Smooth muscle cell (in vitro differentiated cells): ENCODE data around the gene FLYWCH1. TPM values are rescaled to one million over a fixed set of nuclear protein-coding genes. Genes with fewer than 3 reads are reported as not detected.

Source experiments
- DNase-seq: peaks from one replicate; lab custom pipeline; 2025; ENCODE audit not compliant: unreplicated experiment; lab: John Stamatoyannopoulos, UW
- H2AFZ ChIP-seq: fragments of 200-600 bp; sonication (generic); 2 replicates; pipeline ENCODE4 v1.6.0; 2016; ENCODE audit warnings: antibody characterized with exemption, low read depth, mild to moderate bottlenecking
- H3F3A ChIP-seq: fragments of 200-600 bp; sonication (generic); 2 replicates; pipeline ENCODE4 v1.6.0; 2017; ENCODE audit warnings: antibody characterized with exemption, low read depth
- H3K27ac ChIP-seq: fragments of 200-600 bp; sonication (generic); 2 replicates; pipeline ENCODE4 v1.5.1; 2016; ENCODE audit warnings: low read depth, mild to moderate bottlenecking
- H3K27me3 ChIP-seq: fragments of 200-600 bp; sonication (generic); 2 replicates; pipeline ENCODE4 v1.6.1; 2016; ENCODE audit warnings: low read depth, mild to moderate bottlenecking
- H3K36me3 ChIP-seq: fragments of 200-600 bp; sonication (generic); 2 replicates; pipeline ENCODE4 v1.5.1; 2016; ENCODE audit warnings: low read depth
- H3K4me1 ChIP-seq: fragments of 200-600 bp; sonication (generic); 2 replicates; pipeline ENCODE4 v1.5.1; 2016; ENCODE audit warnings: low read depth
- H3K4me2 ChIP-seq: fragments of 200-600 bp; sonication (generic); 2 replicates; pipeline ENCODE4 v1.6.0; 2016; ENCODE audit warnings: mild to moderate bottlenecking
- H3K4me3 ChIP-seq: fragments of 200-600 bp; sonication (generic); 2 replicates; pipeline ENCODE4 v1.5.1; 2016; ENCODE audit warnings: mild to moderate bottlenecking
- H3K79me2 ChIP-seq: fragments of 200-600 bp; sonication (generic); 2 replicates; pipeline ENCODE4 v1.6.0; 2016; ENCODE audit warnings: low read depth, mild to moderate bottlenecking
- H3K9ac ChIP-seq: fragments of 200-600 bp; sonication (generic); 2 replicates; pipeline ENCODE4 v1.6.0; 2016; ENCODE audit warnings: low read depth
- H3K9me3 ChIP-seq: fragments of 200-600 bp; sonication (generic); replicated peaks from 2 replicates; pipeline ENCODE4 v1.5.1; 2016; ENCODE audit warnings: low read depth
- H4K20me1 ChIP-seq: fragments of 200-600 bp; sonication (generic); 2 replicates; pipeline ENCODE4 v1.6.0; 2016; ENCODE audit warnings: low read depth
- WGBS: methylation state at CpG from one replicate; pipeline ENCODE4 v1.1.7; 2016; ENCODE audit warnings: low lambda C conversion rate; 5-methylcytosine and 5-hydroxymethylcytosine counted together
- polyA plus RNA-seq: library from polyadenylated mRNA; unstranded; fragments of >200 nt; fragmentation: Nextera tagmentation; extraction: Ambion mirVana; gene quantifications from 2 replicates; pipeline ENCODE4 v1.2.1, GENCODE V29; 2016
- total RNA-seq: library from RNA; depleted of rRNA; stranded (reverse); fragments of >200 nt; gene quantifications from 2 replicates; pipeline ENCODE4 v1.2.3, GENCODE V29; 2014
- TF ChIP-seq, protein P1 (sequence below): fragments of 200-600 bp; sonication (generic); IDR thresholded peaks from 2 replicates; pipeline ENCODE4 v1.5.1; 2017; ENCODE audit warnings: borderline replicate concordance, mild to moderate bottlenecking, antibody characterized with exemption; ENCODE audit not compliant: insufficient read depth, poor library complexity, severe bottlenecking

The FLYWCH1 gene
- total and polyA plus RNA-seq, 2 experiments from 2014 or later = 13.5 to 26.0 TPM

DNA sequence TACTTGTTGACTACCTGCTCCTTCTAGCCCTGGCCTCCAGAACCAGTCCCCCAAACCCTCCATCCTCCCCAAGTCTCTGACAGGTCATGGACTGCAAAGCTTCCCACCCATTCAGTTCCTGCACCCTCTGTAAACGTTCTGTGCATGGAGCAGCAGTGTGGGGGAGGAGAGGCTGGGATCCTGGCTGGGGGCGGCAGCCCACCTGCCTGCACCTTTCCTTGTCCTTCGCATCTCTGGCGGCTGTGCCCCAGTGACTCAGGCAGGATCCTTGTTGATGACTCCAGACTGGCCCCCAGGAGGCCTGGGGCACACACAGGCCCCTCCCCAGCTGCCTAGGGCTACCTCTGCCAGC is 70.1 kb downstream of the FLYWCH1 start:
- H3F3A ChIP-seq = peaks cover 11% of the 10 kb centered on the region
- H3K36me3 ChIP-seq = no peaks in the 10 kb centered on the region
- DNase-seq = no peak
- no peak overlapping the region for H3K4me3 ChIP-seq
- no peaks in the 10 kb centered on the region for H3K79me2 ChIP-seq
- H3K9ac ChIP-seq = no peak overlapping the region
- H3K27ac ChIP-seq = no peak overlapping the region
- H3K4me1 ChIP-seq = peaks cover 20% of the 10 kb centered on the region
- H3K9me3 ChIP-seq = no peaks in the 10 kb centered on the region
- TF ChIP-seq, protein P1, sequence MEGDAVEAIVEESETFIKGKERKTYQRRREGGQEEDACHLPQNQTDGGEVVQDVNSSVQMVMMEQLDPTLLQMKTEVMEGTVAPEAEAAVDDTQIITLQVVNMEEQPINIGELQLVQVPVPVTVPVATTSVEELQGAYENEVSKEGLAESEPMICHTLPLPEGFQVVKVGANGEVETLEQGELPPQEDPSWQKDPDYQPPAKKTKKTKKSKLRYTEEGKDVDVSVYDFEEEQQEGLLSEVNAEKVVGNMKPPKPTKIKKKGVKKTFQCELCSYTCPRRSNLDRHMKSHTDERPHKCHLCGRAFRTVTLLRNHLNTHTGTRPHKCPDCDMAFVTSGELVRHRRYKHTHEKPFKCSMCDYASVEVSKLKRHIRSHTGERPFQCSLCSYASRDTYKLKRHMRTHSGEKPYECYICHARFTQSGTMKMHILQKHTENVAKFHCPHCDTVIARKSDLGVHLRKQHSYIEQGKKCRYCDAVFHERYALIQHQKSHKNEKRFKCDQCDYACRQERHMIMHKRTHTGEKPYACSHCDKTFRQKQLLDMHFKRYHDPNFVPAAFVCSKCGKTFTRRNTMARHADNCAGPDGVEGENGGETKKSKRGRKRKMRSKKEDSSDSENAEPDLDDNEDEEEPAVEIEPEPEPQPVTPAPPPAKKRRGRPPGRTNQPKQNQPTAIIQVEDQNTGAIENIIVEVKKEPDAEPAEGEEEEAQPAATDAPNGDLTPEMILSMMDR = no peak
- peak overlapping the region; percentile 88 for H3K4me2 ChIP-seq
- WGBS = 34% methylated on average over 4 of the region's 4 CpGs
- H4K20me1 ChIP-seq = no peaks in the 10 kb centered on the region
- H2AFZ ChIP-seq = no peak overlapping the region
- H3K27me3 ChIP-seq = no peaks in the 10 kb centered on the region

DNA sequence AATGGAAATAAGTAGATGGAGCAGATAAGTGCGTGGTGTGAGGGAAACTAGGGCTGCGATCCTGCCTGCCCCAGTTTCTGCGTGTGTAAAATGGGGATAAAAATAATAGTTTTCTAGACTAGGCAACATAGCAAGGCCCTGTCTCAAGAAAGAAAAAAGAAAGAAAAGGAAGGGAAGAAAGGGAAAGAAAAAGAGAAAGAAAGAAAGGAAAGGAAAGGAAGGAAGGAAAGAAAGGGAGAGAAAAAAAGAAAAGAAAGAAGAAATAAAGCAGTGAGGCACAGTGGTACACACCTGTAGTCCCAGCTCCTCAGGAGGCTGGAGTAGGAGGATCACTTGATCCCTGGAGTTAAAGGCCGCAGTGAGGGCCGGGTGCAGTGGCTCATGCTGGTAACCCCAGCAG is 70.7 kb downstream of the FLYWCH1 start:
- H3K9ac ChIP-seq = no peak overlapping the region

DNA sequence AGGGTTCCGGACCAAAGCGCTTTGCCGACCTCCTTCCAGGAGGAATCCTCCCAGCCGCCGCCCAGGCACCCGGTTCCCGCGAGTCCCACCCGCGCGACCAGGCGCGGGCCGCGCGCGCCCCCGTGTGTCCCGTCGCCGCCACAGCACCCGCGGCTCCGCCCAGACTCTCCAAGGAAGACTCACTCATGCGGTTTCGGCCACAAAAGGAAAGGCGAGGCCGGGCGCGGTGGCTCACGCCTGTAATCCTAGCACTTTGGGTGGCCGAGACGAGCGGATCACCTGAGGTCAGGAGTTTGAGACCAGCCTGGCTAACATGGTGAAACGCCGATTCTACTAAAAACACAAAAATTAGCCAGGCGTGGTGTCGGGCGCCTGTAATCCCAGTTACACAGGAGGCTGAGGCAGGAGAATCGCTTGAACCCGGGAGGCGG is 72.0 kb downstream of the FLYWCH1 start:
- Histone ChIP-seq H4K20me1 (no peaks in the 10 kb centered on the region), H3K9me3 (no peaks in the 10 kb centered on the region), H2AFZ (no peak overlapping the region), H3K79me2 (no peaks in the 10 kb centered on the region), H3K36me3 (no peaks in the 10 kb centered on the region), H3K4me2 (peak overlapping the region; percentile 85), H3K27ac (no peak overlapping the region), H3K27me3 (no peaks in the 10 kb centered on the region), H3K4me3 (peak overlapping the region; percentile 40), H3K4me1 (peaks cover 20% of the 10 kb centered on the region), H3K9ac (no peak overlapping the region), H3F3A (peaks cover 11% of the 10 kb centered on the region)
- TF ChIP-seq, protein P1 = peak; percentile 97
- WGBS = 15% methylated on average over 33 of the region's 42 CpGs
- peak; percentile 69 for DNase-seq

More for the DNA sequence above, 70.7 kb downstream of the FLYWCH1 start:
- Histone ChIP-seq H3K9me3 (no peaks in the 10 kb centered on the region), H3K4me1 (peaks cover 20% of the 10 kb centered on the region), H3K27ac (no peak overlapping the region), H3K27me3 (no peaks in the 10 kb centered on the region), H3K79me2 (no peaks in the 10 kb centered on the region), H3K4me3 (no peak overlapping the region), H3K4me2 (no peak overlapping the region), H3K36me3 (no peaks in the 10 kb centered on the region), H2AFZ (no peak overlapping the region), H4K20me1 (no peaks in the 10 kb centered on the region), H3F3A (peaks cover 11% of the 10 kb centered on the region)
- TF ChIP-seq, protein P1 = no peak
- 75% methylated on average over 5 of the region's 5 CpGs for WGBS
- DNase-seq = no peak

DNA sequence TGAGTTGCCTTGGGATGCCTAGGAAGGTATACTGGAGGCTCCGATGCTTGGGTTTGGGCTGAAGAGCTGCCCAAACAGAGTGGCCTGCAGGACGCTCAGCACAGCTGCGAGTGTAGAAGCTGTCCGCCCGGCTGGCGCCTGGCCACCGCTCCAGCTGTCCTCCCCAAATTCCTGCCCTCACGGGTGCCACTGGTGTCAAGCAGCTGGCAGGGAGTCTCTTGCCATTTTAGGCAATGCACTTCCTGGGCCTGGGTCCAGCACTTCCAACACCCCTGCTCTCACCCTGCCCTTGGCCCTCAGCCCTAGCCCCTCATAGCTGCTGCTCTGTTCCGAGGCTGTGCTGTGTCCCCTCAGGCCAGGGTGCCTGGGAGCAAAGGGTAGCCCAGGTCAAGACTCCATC is 73.7 kb downstream of the FLYWCH1 start:
- no peaks in the 10 kb centered on the region for H3K9me3 ChIP-seq
- no peaks in the 10 kb centered on the region for H3K27me3 ChIP-seq
- WGBS = 92% methylated on average over 9 of the region's 9 CpGs
- peaks cover 11% of the 10 kb centered on the region for H3F3A ChIP-seq
- peaks cover 13% of the 10 kb centered on the region for H3K4me1 ChIP-seq
- H3K79me2 ChIP-seq = no peaks in the 10 kb centered on the region
- no peak overlapping the region for H3K27ac ChIP-seq
- DNase-seq = no peak
- H2AFZ ChIP-seq = no peak overlapping the region
- no peaks in the 10 kb centered on the region for H4K20me1 ChIP-seq
- H3K4me2 ChIP-seq = no peak overlapping the region
- H3K9ac ChIP-seq = no peak overlapping the region
- H3K36me3 ChIP-seq = no peaks in the 10 kb centered on the region
- H3K4me3 ChIP-seq = no peak overlapping the region
- TF ChIP-seq, protein P1 = no peak
